ENCODE results near the gene PPP1R3G. TPM values are rescaled to one million over a fixed set of nuclear protein-coding genes. Genes with fewer than 3 reads are reported as not detected.
A peak's percentile ranks its signal among the peaks of the same experiment; 100 is the strongest.

The PPP1R3G gene
- total and polyA plus RNA-seq, 2 of the 13 experiments (the other 11 are each of a cell fraction or from before 2014, with no cell fraction given) = 1.2 to 1.3 TPM

- TF ChIP-seq TFAP4 (IDR thresholded peaks at IDR 0.05; ENCODE audit: borderline replicate concordance, low read depth) (no peak), TBP (CRISPR knock-in tag; IDR thresholded peaks at IDR 0.05) (no peak), NFATC3 (CRISPR knock-in tag; IDR thresholded peaks at IDR 0.05) (no peak), SP1 (IDR thresholded peaks at IDR 0.05) (no peak), SP1 (CRISPR knock-in tag; IDR thresholded peaks at IDR 0.05) (no peak), POLR2A (IDR thresholded peaks at IDR 0.05; ENCODE audit: insufficient read depth in 1 of 2, low read depth in 2 of 2, low read length in 2 of 2) (0 out of 4 replicates have a peak, but pooled peaks of 1 of the 2 experiments have one; percentile 24), ZSCAN9 (CRISPR knock-in tag; IDR thresholded peaks at IDR 0.05; ENCODE audit: borderline replicate concordance) (no peak), ZNF614 (CRISPR knock-in tag; IDR thresholded peaks at IDR 0.05; ENCODE audit: borderline replicate concordance) (no peak), ZFP62 (CRISPR knock-in tag; IDR thresholded peaks at IDR 0.05) (no peak), TRAFD1 (CRISPR knock-in tag; IDR thresholded peaks at IDR 0.05; ENCODE audit: borderline replicate concordance) (no peak), HMGXB3 (CRISPR knock-in tag; IDR thresholded peaks at IDR 0.05; ENCODE audit: borderline replicate concordance) (no peak), YEATS4 (CRISPR knock-in tag; IDR thresholded peaks at IDR 0.05; ENCODE audit: borderline replicate concordance) (no peak), MYC (CRISPR knock-in tag; IDR thresholded peaks at IDR 0.05; ENCODE audit: borderline replicate concordance) (0 out of 2 replicates have a peak, but pooled peaks have one; percentile 27), ZNF207 (IDR thresholded peaks at IDR 0.05; ENCODE audit: borderline replicate concordance) (no peak), HMG20B (CRISPR knock-in tag; conservative IDR thresholded peaks at IDR 0.05) (no peak), HMGXB4 (CRISPR knock-in tag; IDR thresholded peaks at IDR 0.05; ENCODE audit: borderline replicate concordance in 1 of 2, low read depth in 1 of 2) (peak in 1 of 2 experiments; percentile 24; a peak in 2 of 4 replicates), SIX1 (CRISPR knock-in tag; IDR thresholded peaks at IDR 0.05; ENCODE audit: borderline replicate concordance) (no peak), SAP130 (CRISPR knock-in tag; IDR thresholded peaks at IDR 0.05; ENCODE audit: low read depth) (0 out of 2 replicates have a peak, but pooled peaks have one; percentile 10), ZNF75D (CRISPR knock-in tag; IDR thresholded peaks at IDR 0.05; ENCODE audit: borderline replicate concordance) (no peak), ZBTB2 (CRISPR knock-in tag; IDR thresholded peaks at IDR 0.05; ENCODE audit: low read depth) (no peak), ZNF879 (CRISPR knock-in tag; IDR thresholded peaks at IDR 0.05) (no peak), ZFP36L1 (CRISPR knock-in tag; IDR thresholded peaks at IDR 0.05) (0 out of 2 replicates have a peak, but pooled peaks have one; percentile 5)
These were observed 4.0 kb upstream of the PPP1R3G start (continued) for GRCh38 chr6:5081182-5081581.
